GM18517 (cell line): ENCODE results near the gene CHMP6.

Experiments
- ATAC-seq: cut with Tn5 transposase; IDR thresholded peaks from one replicate; pipeline ENCODE4 v1.9.1; 2021; ENCODE audit warnings: mild to moderate bottlenecking, moderate library complexity; ENCODE audit not compliant: unreplicated experiment

CHMP6 gene

DNA sequence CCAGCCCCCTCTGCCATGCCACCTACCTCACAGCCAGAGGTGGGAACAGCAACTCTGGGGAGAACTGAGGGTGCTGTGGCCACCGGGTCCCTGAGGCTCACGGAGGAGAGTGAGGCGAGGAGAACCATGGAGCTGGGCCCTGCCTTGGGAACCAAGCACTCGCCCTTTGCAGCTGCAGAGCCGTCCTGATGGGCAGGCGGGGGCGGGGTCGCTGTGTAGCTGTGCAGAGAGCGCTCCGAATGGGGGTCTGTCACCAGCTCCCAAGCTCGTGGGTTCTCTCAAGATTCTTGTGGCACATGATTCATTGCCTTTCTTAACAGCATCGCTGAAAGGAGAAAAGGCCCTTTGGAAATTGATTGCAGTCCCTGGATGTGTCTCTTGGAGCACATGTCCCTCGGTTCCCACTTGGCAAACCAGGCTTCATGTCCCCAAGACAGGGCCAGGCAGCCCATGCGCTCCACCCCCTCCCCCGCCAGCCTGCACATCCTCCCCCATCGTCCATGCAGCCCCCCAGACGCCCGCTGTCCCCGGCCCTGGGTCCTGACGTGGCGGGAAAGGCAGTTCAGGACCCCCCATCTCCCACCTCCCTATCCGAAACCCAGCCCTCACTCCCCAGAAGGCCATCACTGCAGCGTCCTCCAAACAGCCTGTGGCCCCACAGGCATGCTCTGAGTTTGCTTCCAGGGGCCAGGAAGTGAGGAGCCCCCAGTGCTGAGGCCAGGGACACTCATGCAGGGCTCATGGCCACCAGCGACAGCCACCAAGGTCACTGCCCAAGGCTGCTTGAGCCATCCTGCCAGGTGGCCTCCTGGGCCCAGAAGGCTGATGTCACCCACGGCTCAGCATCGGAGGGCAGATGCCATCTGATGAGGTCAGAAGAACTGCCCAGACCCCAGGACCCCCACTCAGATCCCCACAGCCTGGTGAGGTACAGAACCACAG, 20.6 kb upstream of the CHMP6 start:
- no peak for ATAC-seq

DNA sequence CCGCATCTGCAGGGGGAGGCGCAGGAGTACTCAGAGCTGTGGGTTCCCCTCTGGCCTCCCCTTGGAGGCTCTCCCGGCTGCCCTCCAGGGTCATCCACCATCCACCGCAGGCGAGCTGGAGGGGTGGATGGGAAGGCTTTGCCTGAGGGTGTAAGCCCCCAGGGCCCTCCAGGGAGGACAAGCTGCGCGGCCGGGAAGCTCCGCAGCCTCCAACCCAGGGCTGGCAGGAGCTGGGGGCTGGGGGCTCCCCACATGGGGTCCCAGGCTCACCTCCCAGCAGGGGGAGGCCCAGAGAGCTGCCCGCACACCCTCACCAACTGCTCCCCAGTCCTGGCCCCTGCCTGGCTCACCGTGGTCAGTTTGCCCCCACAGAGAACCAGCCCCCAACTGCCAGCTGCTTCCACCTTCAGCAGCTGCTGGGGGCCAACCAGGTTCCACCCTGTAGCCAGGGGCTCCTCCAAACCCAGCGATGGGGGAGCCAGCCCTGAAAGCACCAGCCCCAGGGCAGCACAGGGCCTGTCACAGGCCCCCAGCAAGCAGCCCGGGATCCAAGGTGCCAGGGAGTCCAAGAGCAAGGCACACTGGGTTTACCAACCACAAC, 19.8 kb upstream of the CHMP6 start:
- ATAC-seq, result no peak

DNA sequence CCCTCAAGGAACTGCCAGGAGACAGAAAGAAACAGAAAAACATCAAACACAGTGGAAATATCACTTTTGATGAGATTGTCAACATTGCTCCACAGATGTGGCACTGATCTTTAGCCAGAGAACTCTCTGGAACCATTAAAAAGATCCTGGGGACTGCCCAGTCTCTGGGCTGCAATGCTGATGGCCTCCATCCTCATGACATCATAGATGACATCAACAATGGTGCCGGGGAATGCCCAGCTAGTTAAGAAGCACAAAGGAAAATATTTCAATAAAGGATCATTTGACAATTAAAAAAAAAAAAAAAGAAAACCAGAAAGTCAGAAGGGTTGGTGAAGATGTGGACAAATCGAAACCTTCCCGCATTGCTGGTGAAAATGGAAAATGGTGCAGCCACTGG, 14.9 kb upstream of the CHMP6 start:
- ATAC-seq, result no peak

DNA sequence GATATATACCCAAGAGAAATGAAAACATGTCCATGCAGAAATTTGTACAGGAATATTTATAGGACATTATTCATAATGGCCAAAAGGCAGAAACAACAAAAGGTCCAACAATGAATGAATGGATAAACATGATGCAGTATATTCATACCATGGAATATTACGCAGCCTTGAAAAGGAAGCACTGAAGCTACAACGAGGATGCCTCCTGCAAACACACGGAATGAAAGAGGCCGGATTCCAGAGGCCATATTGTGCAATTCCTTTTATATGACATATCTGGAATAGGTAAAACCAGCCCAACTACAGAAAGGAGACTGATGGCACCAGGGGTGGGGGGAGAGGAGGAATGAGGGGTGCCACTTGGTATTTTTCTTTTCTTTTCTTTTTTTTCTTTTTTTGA, 14.5 kb upstream of the CHMP6 start:
- ATAC-seq, result no peak

DNA sequence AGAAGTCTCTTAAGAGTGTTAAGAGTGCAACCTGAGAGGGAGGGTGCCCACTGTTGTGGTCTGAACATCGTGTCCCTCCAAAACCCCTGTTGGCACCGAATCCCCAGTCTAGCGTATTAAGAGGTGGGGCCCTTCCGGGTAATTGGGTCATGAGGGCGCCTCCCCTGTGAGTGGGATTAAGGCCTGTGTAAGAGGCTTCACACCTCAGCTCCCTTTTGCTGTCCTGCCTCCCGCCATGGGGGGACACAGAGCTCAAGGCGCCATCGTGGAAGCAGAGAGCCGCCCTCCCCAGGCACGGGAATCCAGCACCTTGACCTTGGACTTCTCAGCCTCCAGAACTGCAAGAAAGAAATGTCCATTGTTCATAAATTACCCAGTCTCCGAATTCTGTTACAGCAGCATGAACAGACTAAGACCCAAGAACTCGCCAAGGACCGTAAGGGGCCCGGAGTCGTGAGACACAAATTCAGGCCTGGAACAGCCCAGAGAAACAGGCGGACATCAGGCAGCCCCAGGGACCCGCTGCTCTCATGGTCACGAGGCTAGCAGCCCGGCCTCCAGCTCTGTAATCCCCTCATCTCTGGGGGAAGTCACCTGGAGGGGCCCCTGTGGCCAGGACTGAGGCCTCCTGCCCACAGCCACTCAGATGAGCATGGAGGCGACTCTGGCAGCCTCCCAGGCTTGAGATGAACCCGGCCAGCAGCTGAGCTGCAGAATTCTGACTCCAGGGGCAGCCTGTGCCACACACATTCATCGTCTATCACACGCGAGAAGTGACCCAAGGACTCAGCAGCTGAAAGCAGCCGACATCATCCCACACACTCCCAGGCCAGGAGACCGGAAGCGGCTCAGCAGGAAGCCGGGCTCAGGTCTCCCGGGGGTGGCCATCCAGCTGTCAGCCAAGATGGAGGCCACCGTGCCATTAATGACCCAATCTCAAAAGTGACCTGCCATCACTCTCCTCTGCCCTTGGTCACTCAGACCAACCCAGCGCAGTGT, 12.8 kb upstream of the CHMP6 start:
- ATAC-seq, result no peak

DNA sequence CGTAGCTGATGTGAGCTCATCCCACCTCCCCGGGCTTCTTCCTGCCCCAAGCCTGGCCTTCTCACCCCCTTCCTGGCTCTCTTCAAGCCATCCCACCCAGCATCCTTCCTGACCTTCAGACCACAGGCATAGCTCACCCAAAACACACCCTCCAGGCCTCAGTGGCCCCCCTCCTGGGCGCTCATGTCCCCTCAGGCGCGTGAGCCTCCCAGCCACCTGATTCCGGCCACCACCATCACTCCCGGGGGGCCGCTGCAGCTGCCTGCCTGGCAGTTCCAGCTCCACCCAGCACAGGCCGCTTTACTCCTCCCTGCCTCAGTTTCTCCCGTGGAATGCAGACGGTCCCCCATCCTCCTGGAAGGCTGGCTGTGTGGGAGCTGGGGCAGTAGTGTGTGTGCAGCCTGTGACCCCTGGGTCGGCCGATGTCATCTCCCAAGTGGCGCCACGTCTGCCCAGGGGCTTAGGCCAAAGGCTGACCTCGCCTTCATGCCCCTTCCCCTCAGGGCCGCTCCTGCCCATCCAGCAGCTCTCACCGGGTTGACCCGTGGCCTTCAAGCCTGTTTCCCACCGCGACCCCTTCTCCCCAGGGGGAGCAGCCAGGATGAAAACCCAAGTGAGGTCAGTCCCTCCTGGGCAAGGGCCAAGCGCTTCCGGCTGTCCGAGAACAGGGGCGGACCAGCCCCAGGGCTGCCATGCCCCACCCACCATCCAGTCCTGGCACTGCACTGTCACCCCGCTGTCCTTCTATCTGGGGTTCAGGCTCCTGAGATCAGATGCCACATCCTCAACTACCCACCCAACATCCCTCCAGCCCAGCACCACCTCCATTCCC, 11.9 kb upstream of the CHMP6 start:
- no peak for ATAC-seq

DNA sequence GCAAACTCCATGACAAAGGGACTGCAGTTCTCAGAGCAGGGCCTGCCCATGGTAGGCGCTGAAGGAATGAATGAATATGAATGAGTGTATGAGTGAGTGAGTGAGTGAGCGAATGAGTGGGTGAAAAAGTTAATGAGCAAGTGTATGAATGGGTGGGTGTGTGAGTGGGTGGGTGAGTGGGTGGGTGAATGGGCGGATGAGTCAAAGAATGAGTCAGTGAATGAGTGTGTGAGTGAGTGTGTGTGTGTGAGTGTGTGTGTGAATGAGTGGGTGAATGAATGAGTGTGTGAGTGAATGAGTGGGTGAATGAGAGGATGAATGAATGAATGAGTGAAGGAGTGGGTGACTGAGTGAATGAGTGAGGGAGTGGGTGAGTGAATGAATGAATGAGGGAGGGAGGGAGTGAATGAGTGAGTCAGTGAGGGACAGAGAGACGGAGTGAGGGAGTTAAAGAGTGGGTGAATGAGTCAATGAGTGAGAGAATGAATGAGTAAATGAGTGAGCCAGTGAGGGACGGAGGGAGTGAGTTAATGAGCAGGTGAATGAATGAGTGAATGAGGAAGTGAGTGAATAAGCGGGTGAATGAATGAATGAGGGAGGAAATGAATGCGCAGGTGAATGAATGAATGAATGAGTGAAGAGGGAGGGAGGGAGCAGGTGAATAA, 11.1 kb upstream of the CHMP6 start:
- ATAC-seq, result no peak

DNA sequence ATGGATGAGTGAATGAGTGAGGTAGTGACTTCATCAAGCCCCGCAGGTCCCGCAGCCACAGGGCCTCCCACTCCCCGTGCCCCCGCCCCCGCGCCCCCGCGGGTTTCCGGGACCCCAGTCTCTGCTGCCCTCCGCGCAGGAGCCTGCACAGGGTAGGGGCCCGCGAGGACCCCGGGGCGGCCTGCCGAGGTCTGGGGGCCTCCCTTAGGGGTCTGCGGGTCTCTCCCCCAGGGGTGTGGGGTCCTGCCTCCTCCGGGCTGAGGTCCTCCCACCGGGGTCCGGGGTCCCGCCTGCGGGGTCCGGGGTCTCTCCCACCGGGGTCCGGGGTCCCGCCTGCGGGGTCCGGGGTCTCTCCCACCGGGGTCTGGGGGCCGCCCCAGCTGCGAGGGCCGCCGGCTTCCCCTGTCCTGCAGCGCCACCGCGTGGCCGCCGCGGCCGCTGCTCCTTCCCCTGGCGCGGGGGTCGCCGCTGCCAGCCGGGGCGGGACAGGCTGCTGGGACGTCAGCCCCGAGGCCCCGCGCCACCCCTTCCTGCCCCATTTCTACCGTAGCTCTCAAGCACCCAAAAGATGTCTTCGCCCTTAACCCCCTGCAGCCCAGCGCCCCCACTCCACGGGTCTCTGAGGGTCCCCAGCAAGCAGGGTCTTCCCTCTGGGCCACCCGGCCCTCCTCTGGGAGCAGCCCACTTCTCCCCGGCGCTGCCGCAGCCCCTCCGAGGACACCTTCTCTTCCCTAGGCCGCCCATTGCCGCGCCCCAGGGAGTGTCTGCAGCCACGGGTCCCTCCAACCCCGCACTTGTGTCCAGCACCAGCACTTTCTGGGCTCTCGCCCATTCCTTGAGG, 10.4 kb upstream of the CHMP6 start:
- no peak for ATAC-seq

DNA sequence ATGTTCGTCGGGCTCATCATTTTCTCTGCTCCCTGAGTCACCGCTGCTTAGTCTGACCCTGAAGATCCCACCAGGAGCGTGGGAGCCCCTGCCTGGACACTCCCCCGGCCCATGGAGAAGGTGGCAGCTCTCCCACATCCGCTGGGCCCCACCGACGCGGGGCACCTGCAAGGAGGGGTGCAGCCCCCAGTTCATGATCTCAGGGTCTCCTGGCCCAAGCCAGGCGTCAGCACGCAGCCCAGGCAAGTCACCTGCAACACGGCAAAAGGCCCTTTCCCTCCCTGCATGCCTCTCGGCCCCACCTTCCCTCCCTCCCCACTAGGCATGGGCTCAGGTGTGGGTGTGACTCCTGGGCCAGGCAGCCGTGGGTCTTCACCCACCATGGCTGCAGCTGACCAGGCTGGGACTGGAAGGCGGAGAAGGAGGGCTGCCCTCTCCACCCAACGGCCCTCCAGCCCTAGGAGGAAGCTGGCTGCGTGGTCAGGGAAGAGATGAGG, 9.7 kb upstream of the CHMP6 start:
- no peak for ATAC-seq

DNA sequence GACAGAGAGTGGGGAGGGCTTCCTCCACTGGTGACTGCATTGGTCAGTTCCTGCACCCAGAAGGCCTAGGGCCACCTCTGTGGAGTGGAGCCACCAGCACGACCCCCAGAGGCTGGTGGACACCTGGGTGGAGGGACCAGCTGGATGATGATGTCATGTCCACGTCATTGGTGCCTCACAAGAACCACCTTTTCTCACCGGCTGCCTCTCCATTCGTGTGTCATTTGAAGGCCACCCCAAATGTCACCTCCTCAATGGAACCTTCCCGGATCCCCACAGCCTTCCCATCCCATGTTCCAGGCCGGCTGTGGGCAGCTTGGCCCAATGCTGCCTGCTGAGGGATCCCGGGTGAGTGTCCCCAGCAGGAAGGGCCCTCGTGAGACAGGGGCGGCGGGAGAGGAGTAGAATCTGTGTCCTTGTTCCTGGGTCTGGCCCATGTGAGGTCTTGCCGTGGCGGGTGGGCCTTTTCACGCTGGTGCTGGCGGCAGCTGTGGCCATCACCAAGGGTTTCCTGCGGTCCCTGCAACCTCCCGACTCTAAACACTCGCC, 9.1 kb upstream of the CHMP6 start:
- ATAC-seq, result no peak

DNA sequence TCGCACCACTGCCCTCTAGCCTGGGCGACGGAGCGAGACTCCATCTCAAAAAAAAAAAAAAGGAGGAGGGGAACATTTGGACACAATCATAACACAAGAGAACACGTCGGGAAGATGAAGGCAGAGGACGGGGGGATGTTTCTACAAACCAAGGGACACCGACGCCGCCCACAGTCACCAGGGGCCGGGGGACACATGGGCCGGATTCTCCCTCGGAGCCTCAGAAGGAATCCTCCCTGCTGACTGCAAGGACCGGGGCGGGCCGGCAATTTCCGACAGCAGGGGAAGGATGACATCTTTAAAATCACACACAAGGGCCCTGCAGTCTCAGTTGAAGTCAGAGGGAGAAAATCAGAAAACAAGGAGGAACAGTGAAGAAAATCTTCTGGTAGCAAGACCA, 8.1 kb upstream of the CHMP6 start:
- ATAC-seq, result no peak

DNA sequence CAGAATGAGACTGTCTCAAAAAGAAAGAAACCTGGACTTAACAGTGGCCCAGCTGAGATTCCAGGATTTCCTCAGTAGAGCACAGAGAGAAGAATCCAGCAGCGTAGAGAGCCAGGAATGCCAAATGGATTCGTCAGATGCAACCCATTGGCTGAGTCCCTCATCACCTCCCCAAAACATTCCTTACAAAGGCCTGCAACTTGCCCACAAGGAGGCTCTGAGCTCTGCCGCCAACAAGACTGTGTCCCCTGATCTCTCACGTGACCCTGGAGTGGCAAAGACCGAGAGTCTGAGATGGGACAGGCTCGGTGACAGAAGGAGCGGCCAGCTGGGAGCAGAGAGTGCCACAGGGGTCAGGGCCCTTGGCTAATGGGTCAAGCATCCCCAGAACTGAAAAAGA, 6.9 kb upstream of the CHMP6 start:
- ATAC-seq, result no peak

DNA sequence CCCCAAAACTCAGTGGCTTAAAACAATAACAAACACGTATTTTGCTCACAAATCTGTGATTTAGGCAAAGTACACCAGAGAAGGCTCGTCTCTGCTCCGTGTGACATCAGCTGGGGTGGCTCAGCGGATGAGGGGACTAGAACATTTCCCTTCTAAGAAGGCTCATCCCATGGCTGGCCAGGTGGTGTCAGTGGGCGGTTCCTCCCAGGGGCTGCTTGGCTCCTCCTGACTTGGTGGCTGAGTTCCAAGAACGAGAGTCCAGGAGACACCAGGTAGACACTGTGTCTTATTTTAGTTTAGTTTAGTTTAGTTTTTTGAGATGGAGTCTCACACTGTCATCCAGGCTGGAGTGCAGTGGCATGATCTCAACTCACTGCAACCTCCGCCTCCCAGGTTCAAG, 5.6 kb upstream of the CHMP6 start:
- ATAC-seq, result no peak

DNA sequence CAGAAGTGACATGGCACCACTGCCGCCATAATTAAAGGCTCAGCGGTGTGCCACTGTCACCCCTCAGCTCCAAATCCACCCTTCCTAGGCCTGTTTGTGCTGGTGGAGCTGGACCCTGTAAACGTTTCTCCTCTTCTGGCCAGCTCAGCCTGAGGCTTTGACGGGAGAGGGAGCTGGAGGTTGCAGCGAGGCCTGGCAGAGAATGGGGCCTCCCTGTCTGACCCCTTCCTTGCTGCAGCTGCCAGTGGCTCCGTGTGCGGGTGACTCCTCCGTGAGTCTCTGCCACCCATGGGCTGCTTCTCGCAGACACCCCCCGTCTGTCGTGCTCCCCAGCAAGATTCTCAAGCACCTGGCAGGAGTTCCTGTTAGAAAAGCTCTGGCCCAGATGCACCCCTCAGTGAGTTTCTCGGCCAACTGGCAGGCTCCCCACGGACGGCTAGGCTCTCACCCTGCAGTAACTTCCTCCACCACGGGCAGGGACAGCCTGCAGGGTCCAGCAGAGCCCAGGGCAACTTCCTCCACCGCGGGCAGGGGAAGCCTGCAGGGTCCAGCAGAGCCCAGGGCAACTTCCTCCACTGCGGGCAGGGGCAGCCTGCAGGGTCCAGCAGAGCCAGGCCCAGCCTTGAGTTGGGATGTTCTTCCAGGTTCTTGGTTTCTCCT, 4.7 kb upstream of the CHMP6 start:
- no peak for ATAC-seq

DNA sequence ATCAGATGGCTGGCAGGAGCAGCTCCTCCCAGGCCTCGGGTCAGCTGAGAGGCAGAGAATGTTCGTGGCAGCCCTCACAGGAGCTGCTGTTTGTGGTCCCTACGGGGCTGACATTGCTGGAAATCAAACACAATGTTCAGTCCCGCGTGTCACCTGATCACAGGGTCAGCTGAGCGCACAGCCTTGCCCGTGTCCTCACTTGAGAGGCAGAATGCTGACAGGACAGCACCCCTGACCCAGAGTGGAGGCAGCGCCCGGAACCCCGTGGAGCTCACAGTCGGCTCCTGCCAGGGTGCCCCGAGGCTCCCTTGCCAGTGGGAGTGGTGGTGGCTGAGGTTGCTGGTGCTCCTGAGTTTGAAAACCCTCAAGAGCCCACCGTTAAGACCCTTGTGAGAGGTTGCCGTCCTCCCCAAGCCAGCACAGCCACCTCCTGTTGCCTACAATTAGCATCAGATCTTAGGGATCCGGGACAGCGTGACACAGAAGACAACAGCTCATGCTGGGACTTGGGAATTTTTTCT, 3.6 kb upstream of the CHMP6 start:
- no peak for ATAC-seq

DNA sequence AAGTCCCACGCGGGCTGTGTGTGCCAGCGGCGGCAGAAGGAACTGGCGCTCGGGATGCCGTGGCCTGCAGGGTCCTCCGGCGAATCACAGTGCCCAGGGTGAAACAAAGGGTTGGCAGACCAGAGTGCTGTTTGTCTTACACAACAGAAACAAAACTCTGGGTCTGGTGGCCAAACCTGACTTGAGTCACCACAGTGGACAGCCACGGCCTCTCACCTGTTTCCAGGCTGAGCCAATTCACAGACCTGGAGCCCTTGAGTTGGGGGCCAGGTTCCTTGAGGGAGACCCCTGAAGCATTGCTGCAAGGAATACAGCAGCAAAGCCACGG, 2.1 kb upstream of the CHMP6 start:
- no peak for ATAC-seq

DNA sequence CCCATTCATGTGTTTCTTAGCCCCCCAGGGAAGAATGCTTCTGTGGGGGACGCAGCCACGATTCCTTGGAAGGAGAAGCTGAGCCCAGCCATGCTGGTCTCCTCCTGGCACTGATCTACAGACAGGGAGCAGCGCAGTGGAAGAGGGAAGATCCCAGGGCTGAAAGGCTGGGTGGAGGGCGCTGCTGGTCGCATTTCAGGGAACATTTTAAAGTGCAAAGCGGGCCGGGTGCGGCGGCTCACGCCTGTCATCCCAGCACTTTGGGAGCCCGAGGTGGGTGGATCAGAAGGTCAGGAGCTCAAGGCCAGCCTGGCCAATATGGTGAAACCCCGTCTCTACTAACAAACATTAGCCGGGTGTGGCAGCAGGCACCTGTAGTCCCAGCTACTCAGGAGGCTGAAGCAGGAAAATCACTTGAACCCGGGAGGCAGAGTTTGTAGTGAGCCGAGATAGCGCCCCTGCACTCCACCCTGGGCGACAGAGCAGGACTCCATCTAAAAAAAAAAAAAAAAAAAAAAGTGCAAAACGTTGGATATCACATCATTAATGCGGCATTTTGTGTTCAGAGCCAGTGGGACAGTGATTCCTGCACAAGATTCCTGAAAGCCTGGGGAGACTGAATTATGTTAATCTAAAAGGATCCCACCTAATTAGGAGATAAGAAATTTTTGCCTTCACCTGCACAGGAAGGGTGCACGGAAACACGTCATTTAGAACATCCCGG, 558 bp upstream of the CHMP6 start:
- no peak for ATAC-seq
